ENCODE results near the gene MAD1L1. TPM values are rescaled to one million over a fixed set of nuclear protein-coding genes. Genes with fewer than 3 reads are reported as not detected.

MAD1L1 gene
- total and polyA plus RNA-seq, 2 donors (not counting 3 experiments of a cell fraction or from before 2014, with no cell fraction given): 34.1 to 42.3 TPM

- Histone ChIP-seq H3K9me1 (replicated peaks; ENCODE audit: control insufficient read depth, extremely low read depth, insufficient read depth, low read length) (no peaks in the 10 kb centered on the region), H3K9me3 (replicated peaks; ENCODE audit: control insufficient read depth, insufficient read depth, low read length) (no peaks in the 10 kb centered on the region), H3K27ac (ENCODE audit: insufficient read depth, low read depth, low read length) (no peak overlapping the region), H3K79me2 (ENCODE audit: control insufficient read depth, insufficient read depth, low read length) (no peaks in the 10 kb centered on the region), H2AFZ (ENCODE audit: low read depth, low read length) (no peak overlapping the region), H3K36me3 (ENCODE audit: control insufficient read depth in 2 of 2, extremely low read depth in 1 of 2, insufficient read depth in 2 of 2, low read length in 2 of 2) (no peaks in the 10 kb centered on the region), H3K4me2 (ENCODE audit: insufficient read depth, low read length) (no peak overlapping the region), H4K20me1 (replicated peaks; ENCODE audit: control insufficient read depth, extremely low read depth, insufficient read depth, low read length) (no peaks in the 10 kb centered on the region), H3K4me1 (ENCODE audit: control insufficient read depth, extremely low read depth, insufficient read depth, low read length) (no peaks in the 10 kb centered on the region), H3K4me3 (replicated peaks in 1 of 3; ENCODE audit: insufficient read depth in 1 of 3, low read depth in 1 of 3, low read length in 3 of 3) (no peak overlapping the region), H3K27me3 (ENCODE audit: control insufficient read depth in 2 of 2, insufficient read depth in 2 of 2, low read length in 2 of 2) (no peaks in the 10 kb centered on the region), H3K9ac (replicated peaks; ENCODE audit: extremely low read depth, insufficient read depth, low read length) (no peak overlapping the region)
- intact Hi-C loops (cut with micrococcal nuclease): no loop called here
- dilution Hi-C loops (cut with MboI; ENCODE audit: extremely low pct_ligation_motif_present, low sequenced_read_pairs): no loop called here
- TF ChIP-seq CTCF (IDR thresholded peaks at IDR 0.05; ENCODE audit: extremely low read depth in 1 of 2, insufficient read depth in 1 of 2, low read depth in 1 of 2, low read length in 2 of 2): no peak
- TF ChIP-seq FOS (IDR thresholded peaks at IDR 0.05; ENCODE audit: borderline replicate concordance, insufficient read depth, low read length): no peak
- TF ChIP-seq EZH2 (IDR thresholded peaks at IDR 0.05; ENCODE audit: borderline replicate concordance, low read depth, low read length, severe bottlenecking): no peak
- no peak for TF ChIP-seq GATA2 (IDR thresholded peaks at IDR 0.05; ENCODE audit: insufficient read depth, insufficient read length, low read depth, low read length)
- no peak for TF ChIP-seq JUN (IDR thresholded peaks at IDR 0.05; ENCODE audit: borderline replicate concordance, insufficient read depth, insufficient read length, low read depth)
- no peak for TF ChIP-seq MAX (IDR thresholded peaks at IDR 0.05; ENCODE audit: insufficient read depth, insufficient read length)
- no peak for TF ChIP-seq POLR2A (IDR thresholded peaks at IDR 0.05; ENCODE audit: low read depth, low read length)
- no peak for TF ChIP-seq POLR2AphosphoS5 (IDR thresholded peaks at IDR 0.05; ENCODE audit: insufficient read depth, low read depth, low read length)
- no peak for TF ChIP-seq MYC (IDR thresholded peaks at IDR 0.05; ENCODE audit: low read depth, low read length)
- FAIRE-seq (no peak), DNase-seq (ENCODE audit: low read depth, low spot score) (no peak)
- ChIA-PET POLR2A (no interaction called here), CTCF (no interaction called here)
- no TSS peak for BruUV-seq (replicated peaks)
These were observed 147.8 kb downstream of the MAD1L1 start for GRCh38 chr7:2084781-2085505.
